Activated gamma-delta T cell (primary cell): ENCODE results near the gene GALNT1.

ENCODE experiments used
- DNase-seq: peaks from one replicate; lab custom pipeline; 2025; lab: John Stamatoyannopoulos, UW

GALNT1 gene

DNA sequence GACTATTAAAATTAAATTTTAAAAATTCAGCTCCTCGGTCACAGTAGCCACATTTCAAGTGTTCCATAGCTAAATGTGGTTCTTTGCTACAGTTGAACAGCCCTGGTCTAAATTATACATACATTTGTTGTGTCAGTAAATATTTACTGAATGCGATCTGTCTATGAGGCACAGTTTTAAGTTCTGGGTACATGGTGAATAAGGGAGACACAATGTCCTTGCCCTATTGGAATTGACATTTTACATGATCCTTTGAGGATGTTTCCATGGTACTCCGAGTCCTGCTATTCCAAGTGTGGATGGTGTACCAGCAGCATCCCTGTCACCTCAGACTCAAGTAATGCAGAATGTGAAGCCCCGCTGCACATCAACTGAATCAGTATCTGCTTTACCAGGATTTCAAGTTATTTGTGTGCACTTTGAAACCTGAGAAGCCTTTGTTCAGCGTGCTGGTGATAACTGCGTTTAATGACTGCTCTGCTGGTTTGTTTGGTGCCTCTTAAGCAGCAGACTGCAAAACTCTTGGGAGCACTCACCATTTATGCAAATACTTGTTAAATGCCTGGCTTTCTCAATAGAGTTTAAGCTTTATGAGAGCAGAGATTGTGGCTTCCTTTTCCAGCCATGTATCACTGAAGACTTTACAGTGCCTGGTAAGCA lies 1.5 kb downstream of the GALNT1 start:
- DNase-seq = no peak

DNA sequence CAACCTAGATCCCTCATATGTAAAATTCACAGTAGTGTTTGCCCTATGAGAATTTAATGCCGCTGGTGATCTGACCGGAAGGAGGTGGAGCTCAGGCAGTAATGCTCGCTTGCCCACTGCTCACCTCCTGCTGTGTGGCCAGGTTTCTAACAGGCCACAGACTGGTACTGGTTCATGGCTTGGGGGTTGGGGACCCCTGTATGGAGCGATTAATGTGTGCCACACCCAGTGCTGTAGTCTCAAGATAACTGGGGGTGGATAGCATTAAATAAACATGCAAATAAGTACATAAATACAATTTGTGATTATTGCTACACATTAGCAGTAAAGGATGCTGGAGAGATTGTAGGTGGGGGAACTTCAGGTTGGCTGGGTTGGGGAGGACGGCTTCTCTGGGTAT lies 3.2 kb downstream of the GALNT1 start:
- no peak for DNase-seq

DNA sequence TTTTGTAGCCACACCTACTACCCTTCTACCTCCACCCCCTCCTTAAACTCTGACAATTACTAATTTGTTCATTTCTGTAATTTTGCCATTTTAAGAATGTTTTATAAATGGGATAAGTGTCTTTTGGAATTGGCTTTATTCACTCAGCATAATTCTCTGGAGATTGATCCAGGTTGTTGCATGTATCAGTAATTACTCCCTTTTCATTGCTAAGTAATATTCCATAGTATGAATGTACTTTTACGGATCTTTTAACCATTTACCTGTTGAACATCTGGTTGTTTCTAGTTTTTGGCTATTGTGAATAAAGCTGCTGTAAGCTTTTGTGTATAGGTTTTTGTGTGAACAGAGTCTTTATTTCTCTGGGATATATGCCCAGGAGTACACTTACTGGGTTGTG lies 4.1 kb downstream of the GALNT1 start:
- DNase-seq = no peak

DNA sequence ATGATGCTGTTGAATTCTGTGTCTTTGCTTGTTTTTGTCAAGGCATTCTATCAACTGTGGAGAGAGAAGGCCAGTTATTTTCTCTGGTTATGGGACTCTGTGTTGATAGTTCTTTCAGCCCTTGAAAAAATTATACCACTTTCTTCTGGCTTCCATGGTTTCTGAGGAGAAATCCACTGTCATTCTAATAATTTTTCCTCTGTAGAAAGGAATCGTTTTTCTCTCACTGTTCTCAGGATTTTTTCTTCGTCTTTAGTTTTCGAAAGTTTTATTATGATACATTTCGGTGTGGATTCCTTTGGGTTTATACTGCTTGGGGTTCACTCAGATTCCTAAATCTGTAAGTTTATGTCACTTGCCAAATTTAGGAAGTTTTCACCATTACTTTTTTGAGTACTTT lies 6.6 kb downstream of the GALNT1 start:
- no peak for DNase-seq

DNA sequence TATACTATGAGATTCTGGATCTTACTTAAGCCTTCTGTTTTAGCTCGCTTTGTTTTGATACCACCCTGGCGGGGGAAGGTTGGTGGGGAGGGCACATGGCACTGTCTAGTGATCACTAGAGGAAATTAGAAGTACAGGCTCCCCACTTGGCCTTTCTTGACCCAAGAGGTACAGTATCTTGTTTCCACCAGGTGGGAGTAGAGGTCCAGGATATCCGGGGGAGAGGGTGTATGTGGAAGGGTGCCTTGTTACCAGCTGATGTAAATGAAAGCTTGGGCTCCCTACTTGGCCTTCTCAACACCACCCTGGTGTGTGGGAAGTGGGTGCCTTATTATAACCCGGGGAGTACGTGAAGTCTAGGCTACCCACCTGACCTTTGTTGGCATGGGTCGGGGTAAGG lies 7.5 kb downstream of the GALNT1 start:
- DNase-seq = no peak

DNA sequence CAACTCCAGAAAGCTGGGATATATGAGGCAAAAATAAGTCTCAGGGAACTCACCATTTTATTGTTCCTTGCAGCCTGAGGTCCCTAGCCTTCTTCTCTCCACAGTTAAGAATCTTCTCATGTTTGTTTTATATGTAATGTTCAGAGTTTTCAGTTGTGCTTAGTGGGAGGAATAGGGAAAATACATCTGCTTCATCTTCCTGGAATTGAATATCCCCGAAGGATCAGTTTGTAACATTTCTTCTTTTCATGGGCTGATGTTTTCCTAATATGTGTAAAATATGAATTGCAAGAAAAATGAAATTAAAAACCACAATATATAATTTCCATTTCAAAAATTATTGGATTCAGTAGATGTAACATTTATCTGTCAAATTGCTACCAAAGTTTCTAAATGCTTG lies 8.0 kb downstream of the GALNT1 start:
- no peak for DNase-seq

DNA sequence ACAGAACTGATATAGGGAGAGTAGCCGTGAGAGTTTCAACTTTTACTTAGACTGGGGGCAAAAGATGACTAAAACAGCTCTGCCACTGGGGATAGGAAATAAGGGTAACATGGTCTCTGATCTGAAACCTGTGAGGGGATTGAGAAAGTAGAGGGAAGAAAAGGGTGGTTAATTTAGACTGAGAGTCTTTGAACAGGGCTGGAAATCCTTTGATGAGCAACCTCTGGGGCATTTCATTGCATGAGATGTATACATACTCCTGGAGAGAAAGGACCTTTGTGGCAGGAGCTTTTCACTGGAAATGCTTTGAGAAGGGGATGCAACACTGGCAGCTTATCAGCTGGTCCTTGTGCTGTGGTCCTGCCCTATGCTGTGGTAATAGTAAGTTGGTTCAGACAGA lies 9.4 kb downstream of the GALNT1 start:
- DNase-seq = no peak

DNA sequence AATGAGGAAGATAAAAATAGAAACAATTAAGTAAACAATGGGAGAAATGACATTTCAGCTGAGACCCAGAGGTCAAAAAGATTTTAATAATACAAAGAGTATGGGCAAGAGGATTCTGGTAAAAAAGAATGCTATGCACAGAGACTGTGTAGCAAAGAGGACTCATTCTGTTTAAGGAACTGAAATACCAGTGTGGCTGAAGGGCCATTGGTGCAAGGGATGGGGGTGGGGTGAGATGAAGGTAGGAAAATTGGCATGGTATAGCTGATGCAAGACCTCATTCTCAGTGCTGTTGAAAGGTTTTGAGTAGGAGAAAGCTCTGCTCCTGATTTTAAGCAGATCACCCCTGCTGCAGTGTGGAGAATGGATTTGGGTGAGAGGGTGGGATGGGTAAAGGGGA lies 10.8 kb downstream of the GALNT1 start:
- DNase-seq = no peak

DNA sequence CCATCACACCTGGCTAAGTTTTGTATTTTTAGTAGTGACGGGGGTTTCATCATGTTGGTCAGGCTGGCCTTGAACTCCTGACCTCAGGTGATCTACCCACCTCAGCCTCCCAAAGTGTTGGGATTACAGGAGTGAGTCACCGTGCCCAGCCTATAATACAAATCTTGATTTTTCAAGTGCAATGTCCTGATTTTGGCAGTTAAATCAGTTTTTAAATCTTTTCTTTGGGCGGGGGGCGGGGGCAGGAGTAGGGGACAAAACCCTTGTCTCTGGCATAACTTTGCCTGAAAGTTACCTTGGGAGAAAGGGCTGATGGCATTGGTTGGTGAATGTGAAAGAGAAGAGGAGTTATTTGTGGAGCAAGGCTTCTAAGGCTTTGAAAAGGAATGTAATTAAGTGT lies 12.3 kb downstream of the GALNT1 start:
- DNase-seq = no peak

DNA sequence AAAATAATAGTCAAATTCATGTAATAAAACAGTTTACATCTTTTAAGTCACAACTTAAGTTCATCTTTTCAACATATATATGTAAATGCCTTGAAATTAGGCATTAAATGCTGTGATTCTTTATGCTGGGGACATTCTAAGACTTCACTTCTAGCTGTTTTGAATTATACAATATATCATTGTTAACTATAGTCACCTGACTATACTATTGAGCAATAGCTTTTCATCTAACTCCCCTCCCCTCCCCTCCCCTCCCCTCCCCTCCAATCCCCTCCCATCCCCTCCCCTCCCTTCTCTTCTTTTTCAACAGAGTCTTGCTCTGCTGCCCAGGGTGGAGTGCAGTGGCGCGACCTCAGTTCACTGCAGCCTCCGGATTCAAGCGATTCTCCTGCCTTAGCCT lies 16.2 kb downstream of the GALNT1 start:
- no peak for DNase-seq

DNA sequence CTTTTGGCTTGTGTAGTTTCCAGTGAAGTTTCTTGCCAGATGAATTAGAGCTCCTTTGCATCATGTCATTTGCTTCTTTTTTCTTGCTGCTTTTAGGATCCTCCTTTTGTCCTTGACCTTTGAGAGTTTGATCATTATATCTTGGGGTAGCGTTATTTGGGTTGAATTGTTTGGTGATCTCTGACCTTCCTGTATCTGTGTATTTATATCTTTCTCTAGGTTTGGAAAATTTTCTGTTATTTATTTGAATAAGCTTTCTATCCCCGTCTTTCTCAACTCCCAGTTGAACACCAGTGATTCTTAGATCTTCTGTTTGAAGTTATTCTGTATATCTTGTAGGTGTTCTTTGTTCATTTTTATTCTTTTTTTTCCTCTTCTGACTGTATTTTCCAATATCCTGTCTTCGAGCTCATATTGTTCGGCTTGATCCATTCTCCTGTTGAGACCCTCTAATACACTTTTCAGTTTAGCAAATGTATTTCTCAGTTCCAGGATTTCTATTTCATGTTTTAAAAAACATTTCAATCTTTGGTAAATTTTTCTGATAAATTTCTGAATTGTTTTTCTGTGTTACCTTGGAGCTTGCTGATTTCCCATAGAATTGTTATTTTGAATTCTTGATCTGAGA lies 20.8 kb downstream of the GALNT1 start:
- no peak for DNase-seq

DNA sequence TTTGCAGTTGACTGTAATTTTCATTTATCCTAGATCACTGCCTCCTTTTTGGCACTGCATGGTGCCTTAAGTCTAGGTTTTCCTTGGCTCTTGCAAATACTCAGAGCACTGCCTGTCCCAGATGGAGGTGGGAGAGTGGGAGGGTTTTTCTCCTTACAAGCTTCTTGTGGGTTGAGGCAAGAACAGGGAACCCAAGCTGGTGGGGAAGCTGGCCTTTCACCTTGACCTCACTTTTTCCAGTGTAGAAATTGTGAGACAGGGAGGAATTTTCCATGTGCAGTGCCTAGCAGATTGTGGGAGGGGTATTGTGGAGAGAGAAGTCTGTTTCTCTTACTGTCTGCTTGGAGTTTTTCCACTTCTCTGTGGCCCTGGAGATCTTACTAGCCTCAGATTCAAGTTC lies 21.5 kb downstream of the GALNT1 start:
- no peak for DNase-seq

DNA sequence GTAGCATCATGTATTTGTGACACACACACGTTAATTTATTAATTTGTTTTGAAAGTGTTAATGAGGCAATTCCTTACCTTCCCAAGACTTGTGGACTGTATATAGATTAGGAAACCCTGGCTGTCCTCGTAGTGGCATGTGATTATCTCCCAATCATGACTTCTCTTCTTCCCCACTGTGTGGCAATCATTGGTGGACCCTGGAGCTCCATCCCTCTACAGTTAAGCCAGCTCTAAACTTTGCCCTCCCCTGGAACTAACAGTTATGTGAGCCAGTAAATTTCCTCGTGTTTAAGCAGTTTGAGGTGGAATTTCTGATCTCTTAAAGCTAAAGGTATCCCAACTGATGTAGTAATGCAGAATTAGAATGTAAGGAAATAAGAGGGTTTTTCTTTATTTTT lies 22.0 kb downstream of the GALNT1 start:
- no peak for DNase-seq

DNA sequence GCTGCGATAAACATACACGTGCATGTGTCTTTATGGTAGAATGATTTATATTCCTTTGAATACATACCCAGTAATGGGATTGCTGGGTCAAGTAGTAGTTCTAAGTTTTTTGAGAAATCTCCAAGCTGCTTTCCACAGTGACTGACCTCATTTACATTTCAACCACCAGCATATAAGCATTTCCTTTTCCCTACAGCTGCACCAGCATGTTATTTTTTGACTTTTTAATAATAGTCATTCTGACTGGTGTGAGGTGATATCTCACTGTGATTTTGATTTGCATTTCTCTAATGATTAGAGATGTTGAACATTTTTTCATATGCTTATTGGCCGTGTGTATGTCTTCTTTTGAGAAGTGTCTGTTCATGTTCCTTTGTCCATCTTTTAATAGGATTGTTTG lies 22.8 kb downstream of the GALNT1 start:
- DNase-seq = no peak

DNA sequence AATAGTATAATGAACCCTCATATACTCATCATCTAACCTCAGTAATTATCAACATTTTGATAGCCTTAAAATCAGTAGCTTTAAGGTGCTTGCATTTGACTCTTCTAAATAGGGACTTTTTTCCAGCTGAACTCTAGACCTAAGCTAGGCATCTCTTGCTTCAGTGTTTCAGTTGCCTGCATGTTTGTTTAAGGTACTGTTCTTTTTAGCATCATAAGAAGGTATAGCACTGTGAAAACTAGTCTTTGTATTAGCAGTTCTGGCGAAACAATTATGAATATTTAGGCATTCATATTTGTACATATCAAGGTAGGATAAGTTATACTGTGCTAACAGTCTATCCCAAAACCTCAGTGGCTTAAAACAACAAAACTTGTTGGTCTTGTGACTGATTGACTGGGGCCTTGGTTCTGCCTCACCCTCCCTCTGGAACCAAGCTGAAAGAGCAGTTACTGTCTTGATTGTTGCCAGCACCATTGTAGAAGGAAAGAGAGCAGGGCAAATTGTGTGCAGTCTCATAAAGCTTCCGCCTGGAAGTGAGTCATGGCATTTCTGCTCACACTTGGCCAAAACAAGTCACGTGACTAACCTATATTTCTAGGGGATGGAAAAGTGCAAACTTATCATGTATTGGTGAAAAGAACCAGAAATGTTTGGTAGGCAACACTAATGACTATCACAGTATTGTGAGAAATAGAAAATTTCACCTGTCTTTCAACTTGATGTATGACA lies 24.3 kb downstream of the GALNT1 start:
- DNase-seq = no peak

DNA sequence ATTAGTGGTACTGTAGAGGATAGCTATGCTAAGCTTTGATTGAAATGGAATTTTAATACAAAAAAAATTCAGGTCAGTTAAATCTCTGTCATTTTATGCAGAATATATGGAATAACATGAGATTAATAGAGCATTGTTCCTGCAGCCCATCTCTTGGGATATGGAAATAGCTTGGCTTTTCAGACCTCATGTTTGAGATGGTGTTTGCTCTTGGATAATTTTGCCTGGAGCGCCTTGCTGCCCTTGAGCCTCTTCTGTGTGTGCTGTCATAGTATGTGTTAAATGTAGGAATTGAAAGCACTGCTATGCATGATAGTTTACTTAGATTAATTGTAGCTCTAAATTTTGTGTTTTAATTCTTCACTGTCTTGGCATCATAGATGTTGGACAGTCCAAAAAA lies 27.7 kb downstream of the GALNT1 start:
- no peak for DNase-seq

DNA sequence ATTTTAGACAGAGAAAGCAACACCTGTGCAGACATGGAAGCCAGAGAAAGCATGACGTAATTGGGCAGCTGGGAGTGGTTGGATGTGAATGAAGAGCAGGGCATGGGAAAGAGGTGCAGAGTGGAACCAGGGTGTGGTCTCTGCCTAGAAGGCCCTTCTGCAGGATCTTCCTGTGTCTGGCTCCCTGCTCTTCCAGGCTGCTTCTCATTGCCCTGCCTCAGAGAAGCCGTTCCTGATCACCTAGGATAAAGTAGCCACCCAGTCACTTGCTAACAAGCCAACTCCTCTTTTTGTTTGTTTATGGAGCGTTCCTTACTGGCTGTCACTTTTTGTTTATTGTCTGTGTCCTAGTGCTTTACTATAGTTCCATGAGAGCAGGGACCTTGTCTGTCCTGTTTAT lies 28.5 kb downstream of the GALNT1 start:
- DNase-seq = no peak

DNA sequence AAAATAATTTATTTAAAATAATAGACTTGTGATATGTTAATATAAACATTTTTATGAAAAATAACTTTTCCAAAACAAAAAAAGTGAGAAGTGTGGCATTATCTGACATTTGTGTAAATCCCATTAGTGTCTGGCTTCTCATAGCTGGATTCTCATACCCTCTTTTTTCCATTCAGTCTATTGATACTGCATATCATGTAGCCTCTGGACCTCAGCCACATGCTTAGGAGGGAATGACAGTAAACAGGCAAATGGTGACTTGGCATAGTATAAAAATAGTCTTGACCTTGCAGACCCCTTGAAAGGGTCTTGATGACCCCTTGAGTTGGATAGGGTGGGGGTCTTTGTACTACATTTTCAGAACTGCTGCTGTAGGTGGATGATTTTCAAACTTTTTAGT lies 29.2 kb downstream of the GALNT1 start:
- DNase-seq = no peak

DNA sequence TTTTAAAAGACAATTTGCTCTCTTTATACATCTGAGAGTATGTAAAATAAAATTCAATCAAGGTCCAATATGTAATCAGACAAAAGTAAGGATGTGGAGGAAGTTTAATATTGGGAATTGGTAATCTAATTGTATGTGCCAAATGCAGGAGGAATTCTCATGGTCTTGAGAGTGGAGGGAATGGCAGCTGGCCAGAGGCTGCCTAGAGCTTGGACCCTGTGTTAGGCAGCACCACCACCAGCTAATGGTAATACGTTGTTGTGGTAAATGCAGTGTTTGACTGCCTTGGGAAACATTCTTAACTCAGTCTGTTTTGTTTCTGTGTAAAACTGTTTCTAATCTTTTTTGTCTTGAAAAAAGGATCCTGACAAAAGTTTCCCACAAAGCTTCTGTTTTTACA lies 30.0 kb downstream of the GALNT1 start:
- no peak for DNase-seq

DNA sequence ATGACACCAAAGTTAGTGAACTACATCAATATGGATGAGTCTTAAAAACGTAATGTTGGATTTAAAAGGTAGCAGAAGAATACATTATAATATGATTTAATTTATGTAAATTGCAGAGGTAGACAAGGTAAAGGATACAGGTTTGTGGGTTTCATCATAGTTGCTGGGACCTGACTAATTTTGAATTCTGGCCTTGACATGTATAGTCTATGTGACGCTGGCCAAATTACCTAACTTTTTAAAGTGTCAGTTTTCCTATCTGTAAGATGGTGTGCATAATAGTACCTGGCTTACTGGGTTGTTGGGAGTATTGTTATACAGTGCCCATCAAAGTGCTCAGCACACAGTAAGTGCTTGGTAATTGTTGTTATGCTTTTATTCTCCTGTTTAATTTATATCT lies 34.5 kb downstream of the GALNT1 start:
- no peak for DNase-seq

DNA sequence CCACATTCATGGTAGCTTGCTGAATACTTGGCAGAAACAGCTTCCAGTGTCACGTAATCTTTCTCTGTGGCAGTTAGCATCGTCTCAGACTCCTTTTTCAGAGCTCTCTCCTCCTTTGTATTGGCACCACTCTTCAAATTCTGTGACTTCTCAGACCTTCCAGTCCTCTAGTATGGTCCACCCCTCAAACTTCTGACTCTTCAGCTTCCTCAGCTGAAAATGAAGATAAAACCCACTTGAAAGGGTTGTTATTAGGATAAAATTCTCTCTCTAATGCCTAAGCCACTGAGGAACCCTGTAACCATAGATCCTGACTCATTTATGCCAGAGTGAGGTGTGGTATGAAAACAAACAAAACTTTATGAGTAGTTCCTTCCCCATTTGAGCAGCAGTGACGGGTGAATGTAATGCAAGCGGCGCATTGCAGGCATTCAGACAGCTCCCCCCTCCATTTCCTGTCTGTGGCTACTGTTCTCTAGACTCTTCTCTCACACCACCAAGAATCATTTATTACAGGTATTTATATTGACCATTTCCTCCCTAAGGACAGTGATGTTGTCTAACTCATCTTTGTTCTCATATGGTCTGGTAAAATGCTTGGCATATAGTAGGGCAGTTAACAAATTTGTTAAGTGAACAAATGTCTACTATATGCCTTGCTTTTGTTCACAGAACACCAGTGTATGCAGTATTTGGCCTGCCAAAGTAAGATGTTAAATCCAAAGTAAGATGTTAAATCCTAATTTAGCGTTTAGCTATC lies 35.3 kb downstream of the GALNT1 start:
- no peak for DNase-seq

DNA sequence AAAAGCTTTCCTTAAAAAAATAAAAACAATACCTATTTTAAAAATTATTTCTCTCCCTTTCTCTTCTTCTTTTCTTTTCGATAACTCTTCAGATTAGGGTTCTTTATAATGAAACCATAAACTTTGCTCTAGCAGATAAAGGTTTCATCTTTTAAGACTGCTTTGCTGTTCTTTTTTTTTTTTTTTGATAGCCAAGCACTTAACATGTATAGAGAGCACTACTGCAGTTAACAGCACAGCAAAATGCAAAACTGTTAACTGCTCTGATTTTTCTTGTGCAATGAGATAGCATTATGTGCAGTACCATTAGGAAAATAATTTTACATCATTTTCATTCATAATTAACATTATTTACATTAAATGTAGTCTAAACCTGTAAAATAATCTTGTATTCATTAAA lies 36.3 kb downstream of the GALNT1 start:
- no peak for DNase-seq

DNA sequence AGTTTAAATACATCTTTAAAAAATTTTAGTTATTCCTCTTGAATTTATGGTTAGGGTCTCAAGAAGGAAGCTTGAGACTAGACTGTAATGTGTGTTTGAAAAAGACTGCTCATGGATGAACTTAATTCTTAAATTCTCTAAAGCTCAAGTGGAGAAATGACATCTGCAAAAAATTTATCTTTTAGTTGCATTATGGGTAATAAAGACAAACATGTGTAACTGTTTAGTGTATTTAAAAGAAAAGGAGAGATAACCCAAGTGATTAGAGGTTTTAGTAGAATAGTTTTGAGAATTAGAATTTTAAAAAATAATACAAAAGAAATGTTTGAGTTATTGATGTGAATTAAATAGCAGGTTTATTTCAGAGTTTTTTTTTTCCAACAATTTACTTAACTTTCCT lies 36.7 kb downstream of the GALNT1 start:
- DNase-seq = no peak
